ENCODE measurements around the gene LRCH1.

Gene LRCH1

DNA sequence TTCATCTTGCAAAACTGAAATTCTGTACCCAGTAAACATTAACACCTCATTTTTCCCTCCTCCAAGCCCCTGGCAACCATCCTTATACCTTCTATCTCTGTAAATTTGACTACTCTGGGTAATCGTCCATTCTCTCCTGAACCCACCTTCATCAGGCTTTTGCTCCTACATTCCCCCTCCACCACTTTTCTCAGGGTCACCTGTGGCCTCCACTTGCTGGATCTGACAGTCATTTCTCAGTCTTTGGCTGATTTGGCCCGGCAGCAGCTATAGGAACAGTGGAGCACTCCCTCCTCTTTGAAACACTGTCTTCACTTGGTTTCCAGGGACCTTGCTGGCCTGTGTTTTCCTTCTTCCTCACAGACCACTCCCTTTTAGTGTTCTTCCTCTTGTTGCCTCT is 83.5 kb downstream of the LRCH1 start:
- Histone ChIP-seq H3K4me3 (ENCODE audit: low read depth, low read length) (no peak overlapping the region), H3K27ac (no peak overlapping the region), H3K27me3 (replicated peaks) (no peaks in the 10 kb centered on the region), H3K36me3 (replicated peaks) (no peaks in the 10 kb centered on the region)
- TF ChIP-seq, protein P1, sequence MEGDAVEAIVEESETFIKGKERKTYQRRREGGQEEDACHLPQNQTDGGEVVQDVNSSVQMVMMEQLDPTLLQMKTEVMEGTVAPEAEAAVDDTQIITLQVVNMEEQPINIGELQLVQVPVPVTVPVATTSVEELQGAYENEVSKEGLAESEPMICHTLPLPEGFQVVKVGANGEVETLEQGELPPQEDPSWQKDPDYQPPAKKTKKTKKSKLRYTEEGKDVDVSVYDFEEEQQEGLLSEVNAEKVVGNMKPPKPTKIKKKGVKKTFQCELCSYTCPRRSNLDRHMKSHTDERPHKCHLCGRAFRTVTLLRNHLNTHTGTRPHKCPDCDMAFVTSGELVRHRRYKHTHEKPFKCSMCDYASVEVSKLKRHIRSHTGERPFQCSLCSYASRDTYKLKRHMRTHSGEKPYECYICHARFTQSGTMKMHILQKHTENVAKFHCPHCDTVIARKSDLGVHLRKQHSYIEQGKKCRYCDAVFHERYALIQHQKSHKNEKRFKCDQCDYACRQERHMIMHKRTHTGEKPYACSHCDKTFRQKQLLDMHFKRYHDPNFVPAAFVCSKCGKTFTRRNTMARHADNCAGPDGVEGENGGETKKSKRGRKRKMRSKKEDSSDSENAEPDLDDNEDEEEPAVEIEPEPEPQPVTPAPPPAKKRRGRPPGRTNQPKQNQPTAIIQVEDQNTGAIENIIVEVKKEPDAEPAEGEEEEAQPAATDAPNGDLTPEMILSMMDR (IDR thresholded peaks at IDR 0.05; ENCODE audit: low read depth, low read length, missing control alignments) = no peak
- DNase-seq = no peak
- in situ Hi-C loops (cut with HindIII; ENCODE audit: low pct_ligation_motif_present, low sequenced_read_pairs) = no loop called here

- Histone ChIP-seq H3K27ac (no peak overlapping the region), H3K27me3 (replicated peaks) (no peaks in the 10 kb centered on the region), H3K36me3 (replicated peaks) (no peaks in the 10 kb centered on the region), H3K4me3 (ENCODE audit: low read depth, low read length) (no peak overlapping the region)
- DNase-seq = no peak
- in situ Hi-C loops (cut with HindIII; ENCODE audit: low pct_ligation_motif_present, low sequenced_read_pairs) = no loop called here
- TF ChIP-seq, protein P1 (IDR thresholded peaks at IDR 0.05; ENCODE audit: low read depth, low read length, missing control alignments) = no peak
Measured at GRCh38 chr13:46637213-46637612, 84.2 kb downstream of the LRCH1 start.

- Histone ChIP-seq H3K27me3 (replicated peaks) (no peaks in the 10 kb centered on the region), H3K4me3 (ENCODE audit: low read depth, low read length) (no peak overlapping the region), H3K36me3 (replicated peaks) (no peaks in the 10 kb centered on the region), H3K27ac (no peak overlapping the region)
- in situ Hi-C loops (cut with HindIII; ENCODE audit: low pct_ligation_motif_present, low sequenced_read_pairs) = no loop called here
- TF ChIP-seq, protein P1 (IDR thresholded peaks at IDR 0.05; ENCODE audit: low read depth, low read length, missing control alignments) = no peak
- no peak for DNase-seq
Measured at GRCh38 chr13:46638262-46638661, 85.3 kb downstream of the LRCH1 start.

- TF ChIP-seq, protein P1 (IDR thresholded peaks at IDR 0.05; ENCODE audit: low read depth, low read length, missing control alignments) = no peak
- Histone ChIP-seq H3K4me3 (ENCODE audit: low read depth, low read length) (no peak overlapping the region), H3K27ac (no peak overlapping the region), H3K36me3 (replicated peaks) (no peaks in the 10 kb centered on the region), H3K27me3 (replicated peaks) (no peaks in the 10 kb centered on the region)
- in situ Hi-C loops (cut with HindIII; ENCODE audit: low pct_ligation_motif_present, low sequenced_read_pairs) = no loop called here
- DNase-seq = no peak
Measured at GRCh38 chr13:46639033-46639981, 86.3 kb downstream of the LRCH1 start.

DNA sequence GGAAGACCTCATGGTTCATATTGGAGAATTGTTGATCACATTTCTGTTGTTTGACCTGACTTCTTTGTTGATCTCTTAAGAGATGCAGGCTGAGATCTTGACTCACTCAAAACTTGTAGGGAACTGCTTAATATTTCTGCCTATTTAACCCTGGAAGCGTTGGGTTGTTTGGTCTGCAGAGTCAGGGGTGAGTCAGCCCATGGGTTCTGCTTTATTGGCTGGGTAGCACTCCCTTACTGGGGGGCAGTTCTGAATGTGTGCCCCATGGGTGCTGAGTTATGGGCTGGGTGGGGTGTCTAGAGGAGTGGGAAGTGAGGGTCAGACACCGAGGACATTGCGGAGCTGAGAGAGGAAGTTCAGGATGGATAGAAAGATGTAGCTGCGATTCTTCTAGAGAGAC is 87.9 kb downstream of the LRCH1 start:
- in situ Hi-C loops (cut with HindIII; ENCODE audit: low pct_ligation_motif_present, low sequenced_read_pairs) = no loop called here
- TF ChIP-seq, protein P1 (IDR thresholded peaks at IDR 0.05; ENCODE audit: low read depth, low read length, missing control alignments) = no peak
- peak; percentile 55 for DNase-seq
- Histone ChIP-seq H3K4me3 (ENCODE audit: low read depth, low read length) (no peak overlapping the region), H3K27me3 (replicated peaks) (no peaks in the 10 kb centered on the region), H3K36me3 (replicated peaks) (no peaks in the 10 kb centered on the region), H3K27ac (peak overlapping the region; percentile 50)

All from brain microvascular endothelial cell (primary cell).